HG03039 (cell line): ENCODE data around the gene CAMSAP2.

ENCODE experiments used
- ATAC-seq: cut with Tn5 transposase; IDR thresholded peaks from one replicate; pipeline ENCODE4 v1.9.1; 2021; ENCODE audit warnings: mild to moderate bottlenecking, moderate library complexity; ENCODE audit not compliant: unreplicated experiment

CAMSAP2 gene, protein sequence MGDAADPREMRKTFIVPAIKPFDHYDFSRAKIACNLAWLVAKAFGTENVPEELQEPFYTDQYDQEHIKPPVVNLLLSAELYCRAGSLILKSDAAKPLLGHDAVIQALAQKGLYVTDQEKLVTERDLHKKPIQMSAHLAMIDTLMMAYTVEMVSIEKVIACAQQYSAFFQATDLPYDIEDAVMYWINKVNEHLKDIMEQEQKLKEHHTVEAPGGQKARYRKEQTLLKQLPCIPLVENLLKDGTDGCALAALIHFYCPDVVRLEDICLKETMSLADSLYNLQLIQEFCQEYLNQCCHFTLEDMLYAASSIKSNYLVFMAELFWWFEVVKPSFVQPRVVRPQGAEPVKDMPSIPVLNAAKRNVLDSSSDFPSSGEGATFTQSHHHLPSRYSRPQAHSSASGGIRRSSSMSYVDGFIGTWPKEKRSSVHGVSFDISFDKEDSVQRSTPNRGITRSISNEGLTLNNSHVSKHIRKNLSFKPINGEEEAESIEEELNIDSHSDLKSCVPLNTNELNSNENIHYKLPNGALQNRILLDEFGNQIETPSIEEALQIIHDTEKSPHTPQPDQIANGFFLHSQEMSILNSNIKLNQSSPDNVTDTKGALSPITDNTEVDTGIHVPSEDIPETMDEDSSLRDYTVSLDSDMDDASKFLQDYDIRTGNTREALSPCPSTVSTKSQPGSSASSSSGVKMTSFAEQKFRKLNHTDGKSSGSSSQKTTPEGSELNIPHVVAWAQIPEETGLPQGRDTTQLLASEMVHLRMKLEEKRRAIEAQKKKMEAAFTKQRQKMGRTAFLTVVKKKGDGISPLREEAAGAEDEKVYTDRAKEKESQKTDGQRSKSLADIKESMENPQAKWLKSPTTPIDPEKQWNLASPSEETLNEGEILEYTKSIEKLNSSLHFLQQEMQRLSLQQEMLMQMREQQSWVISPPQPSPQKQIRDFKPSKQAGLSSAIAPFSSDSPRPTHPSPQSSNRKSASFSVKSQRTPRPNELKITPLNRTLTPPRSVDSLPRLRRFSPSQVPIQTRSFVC (N-terminal part only)

DNA sequence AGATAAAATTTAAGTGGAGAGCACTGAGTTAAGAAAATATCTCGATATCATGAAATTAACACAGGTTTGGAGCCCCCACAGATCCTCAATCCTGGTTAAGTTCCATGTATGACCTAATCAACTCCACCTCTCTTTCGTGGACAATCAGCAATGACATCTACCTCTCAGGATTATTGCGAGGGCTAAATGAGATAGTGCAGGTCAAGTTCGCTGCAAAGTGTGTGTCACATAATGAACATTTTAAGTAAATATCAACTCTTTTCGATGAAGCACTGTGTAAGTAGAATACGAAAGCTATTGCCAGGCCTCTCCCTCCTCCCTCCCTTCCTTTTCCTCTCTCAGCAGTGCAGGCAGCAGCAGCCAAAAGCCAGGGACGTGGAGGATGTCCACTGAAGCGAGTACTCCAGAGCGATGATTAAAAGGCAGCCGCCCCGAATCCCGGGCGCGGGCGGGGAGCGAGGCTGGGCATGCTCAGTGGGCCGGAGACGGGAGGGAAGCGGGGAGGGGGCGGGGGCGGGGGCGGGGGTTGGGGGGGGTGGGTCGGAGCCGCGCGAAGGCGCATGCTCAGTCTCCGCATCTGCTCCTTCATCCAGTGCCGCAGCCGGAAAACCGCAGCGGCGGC is at the start of gene CAMSAP2:
Gene CAMSAP2, plus strand, starts transcription at position 567 of the 622 bp plus-strand sequence. CDS start 935 bp downstream, outside the sequence.
- peak; percentile 46 for ATAC-seq

DNA sequence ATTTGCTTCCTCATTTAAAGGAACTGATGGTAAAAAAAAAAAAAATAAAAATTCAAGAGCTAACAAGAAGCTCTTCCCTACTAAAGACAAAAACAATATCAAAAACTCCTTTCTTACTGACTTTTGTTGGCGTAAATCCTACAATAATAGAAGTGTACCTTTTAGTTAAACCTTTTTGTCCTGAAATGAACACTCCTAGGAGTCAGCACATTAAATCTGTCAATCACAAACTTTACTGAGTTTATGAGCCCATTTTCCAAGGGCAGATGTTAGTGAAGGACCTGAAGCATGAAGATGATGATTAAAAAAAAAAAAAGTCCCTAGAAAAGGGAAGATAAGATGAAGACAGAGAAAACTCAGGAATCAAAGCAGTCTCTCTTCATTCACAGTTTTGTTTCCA is 46.4 kb upstream of the CAMSAP2 start:
- ATAC-seq, result no peak

DNA sequence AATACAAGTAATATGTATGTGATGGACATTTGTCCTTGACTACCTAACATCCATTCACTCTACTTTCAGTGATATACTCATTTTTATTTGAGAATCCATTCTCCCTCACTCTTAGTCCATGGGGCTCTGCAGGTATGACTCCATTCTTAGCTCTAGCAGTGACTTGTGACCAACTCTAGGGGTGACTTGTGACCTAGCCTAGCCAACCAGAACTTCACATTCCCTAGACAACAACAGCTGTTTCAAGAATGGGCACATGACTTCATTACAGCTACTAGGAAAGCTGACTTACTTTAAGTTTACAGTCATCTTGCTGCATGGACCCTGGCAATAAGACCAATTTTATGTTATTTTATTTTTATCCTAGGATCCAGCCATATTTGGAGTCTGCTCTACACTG is 45.4 kb upstream of the CAMSAP2 start:
- no peak for ATAC-seq

DNA sequence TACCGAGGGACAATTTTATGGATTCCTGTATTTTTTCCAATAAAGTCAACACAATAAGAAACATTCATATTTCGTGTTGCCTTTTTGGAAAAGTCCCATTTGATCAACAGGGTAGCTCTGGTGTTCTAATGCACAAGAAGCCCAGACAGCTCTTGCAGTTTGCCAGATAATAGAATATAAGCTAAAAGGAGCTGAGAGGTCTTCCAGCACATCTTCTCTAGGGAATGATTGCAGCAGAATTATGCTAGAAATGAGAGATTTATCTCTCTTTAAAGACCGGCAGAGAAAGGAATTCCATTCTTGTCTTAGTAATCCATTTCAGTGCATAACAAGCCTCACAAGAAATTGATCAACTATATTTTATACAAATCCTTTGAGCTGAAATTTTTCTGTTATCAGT is 44.0 kb upstream of the CAMSAP2 start:
- ATAC-seq, result no peak

DNA sequence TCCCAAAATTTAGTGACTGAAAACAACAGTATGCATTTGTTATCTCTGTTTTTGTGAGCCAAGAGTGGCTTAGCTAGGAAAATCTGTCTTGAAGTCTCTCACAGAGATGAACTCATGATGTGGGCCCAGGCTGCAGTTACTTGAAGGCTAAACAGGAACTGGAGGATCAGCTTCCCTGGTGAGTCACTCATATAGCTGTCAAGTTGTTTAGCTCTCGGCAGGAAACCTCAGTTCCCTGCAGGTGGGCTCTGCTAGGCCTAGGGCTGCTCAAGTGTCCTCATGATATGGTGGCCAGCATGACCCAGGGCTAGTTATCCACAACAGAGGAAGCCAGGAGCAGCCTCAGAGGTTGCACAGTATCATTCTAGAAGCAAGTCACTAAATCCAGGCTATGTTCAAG is 38.8 kb upstream of the CAMSAP2 start:
- ATAC-seq, result no peak

DNA sequence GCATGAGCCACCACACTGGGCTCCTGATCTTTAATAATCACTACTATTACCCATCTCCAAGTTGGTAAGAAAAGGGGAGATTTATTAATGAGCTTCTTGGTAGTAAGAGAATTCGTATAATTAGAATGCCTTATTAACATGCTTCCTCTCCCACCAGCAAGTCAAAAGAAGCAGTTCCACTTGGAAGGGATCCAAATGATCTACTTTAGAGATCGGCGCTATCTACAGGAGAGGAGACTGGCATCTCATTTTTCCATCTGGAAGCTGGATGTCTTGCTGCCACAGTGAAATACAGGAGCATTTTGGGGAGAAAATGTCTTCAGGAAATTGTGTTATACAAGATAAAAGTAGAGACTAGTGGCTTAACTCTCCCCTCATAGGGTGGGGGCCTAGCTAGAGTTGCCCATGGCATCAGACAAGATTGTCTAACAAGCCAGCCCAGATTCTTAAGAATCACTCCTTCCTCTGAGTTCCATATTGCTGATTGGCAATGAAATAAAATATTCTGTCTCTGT is 33.6 kb upstream of the CAMSAP2 start:
- ATAC-seq, result no peak

DNA sequence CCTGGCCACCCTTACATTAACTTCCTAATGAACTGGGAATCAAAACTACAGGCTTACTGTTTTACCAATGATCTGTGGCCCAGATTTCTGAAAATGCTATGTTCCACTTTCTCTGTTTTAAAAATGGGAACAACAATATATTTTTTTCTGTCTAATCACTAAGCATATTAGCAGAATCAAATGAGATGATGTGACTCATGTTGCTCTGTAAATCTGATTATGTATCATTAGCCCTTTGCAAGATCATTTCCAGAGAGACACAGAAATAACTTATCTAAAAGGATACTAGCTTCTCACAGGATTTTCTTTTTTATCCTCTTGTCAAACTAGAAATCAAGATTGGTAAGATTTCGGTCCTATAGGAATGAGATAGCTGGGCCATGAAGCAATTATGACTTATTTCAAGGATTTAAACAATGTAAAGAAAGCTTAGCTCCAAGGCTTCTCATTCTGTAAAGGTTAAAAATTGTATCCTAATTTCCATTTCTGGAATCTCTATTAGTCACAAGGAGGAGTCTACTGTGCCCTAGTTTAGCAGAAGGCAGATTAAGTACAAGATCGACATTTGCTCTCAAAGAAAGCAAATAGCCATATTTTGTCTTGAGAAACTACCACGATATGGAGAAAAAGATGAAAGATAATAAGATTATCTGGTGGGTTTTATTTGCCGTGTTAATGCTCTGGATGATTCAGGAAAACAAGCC is 32.4 kb upstream of the CAMSAP2 start:
- ATAC-seq, result no peak

DNA sequence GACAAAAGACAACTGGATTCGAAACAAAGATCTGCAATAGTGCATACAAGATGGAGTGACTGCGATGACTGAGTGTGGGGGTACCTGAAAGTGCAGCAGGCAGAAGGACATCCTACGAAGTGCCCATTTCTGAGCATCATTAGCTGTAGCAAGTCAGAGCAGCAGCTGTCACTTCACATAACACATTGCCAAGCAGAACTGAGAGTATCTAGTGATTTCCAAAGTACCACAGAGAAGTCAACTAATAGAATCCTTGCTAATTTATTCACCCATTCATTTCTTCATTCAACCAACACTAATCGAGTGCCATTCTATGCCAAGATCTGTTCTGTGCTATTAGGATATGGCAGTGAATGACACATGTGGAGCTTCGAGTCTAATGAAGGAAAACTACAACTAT is 31.6 kb upstream of the CAMSAP2 start:
- ATAC-seq, result no peak

DNA sequence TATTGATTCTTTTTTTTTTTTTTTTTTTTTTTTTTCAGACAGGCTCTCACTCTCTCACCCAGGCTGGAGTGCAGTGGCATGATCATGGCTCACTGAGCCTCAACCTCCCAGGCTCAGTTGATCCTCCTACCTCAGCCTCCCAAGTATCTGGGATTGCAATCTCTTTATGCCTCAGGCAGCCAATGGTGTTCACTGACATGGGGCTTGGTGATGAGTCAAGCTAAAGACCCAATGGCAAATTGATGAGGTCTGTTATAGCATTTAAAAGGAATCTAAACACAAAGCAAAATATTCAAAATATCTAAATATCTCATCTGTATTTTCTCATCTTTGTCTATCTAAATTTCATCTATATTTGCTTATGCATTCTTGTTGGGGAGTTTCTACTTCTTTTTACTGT is 30.5 kb upstream of the CAMSAP2 start:
- ATAC-seq, result no peak

DNA sequence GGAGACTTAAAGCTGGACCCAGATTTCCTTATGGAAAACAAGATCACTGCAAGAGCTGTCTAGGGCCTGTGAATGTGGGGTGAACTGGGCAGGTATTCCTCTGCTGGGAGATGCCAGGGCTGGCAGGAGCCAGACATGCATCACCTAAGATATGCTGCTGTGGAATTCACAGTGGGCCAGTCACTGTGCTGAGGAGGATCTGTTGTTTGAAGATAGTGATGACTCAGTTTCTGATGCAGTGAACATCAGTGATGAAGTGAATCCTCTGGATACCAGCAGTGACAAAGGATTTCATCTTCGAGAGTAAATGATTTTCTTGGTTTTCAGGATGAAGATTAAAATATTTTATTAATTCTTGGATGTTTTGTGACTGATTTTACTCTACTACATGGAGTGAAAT is 29.9 kb upstream of the CAMSAP2 start:
- ATAC-seq, result no peak

DNA sequence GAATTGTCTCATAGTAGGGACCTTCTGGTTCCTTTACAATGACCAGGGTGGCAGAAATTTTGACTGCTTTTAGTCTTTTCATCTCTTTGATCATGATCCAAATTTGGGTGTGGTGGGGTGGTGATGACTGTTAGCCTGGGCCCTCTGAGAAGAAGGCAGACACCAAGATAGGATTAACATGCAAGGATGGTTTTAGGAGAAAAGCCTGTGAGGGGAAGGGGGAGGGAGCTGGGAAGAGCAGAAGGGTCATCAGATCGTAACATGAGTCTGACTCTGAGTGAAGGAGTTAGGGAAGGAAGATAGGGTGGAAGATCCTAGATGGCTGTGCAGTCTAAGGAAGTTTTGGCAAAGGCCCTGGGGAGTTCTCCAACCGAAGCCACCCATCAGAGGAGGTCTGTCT is 28.5 kb upstream of the CAMSAP2 start:
- no peak for ATAC-seq

DNA sequence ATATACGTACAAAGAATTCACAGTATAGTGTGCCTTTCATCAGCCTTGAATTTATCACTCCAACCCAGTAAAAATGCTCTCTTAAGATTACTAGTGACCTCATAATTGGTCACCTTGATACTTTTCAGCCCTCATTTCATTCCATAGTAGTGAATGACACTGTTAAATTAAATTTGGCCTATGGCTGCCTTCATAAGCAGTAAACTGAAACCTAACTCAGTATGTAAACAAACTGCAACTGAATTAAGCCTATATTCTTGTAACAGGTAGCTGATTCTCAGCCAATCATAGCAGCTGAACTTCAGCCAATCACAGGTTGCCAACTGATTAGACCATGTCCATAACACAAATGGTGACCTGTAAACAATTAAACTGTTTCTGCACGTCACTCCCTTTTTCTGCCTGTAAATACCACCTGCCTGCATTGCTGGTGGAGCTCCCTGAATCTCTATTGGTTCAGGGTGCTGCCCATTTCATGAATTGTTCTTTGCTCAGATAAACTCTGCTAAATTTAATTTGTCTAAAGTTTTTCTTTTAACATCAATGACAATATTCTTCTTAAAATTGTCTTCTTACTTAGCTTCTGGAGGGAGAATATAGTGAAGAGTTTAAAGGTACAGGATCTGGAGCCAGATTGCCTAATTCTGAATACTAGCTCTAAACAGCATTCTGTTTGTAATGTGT is 24.0 kb upstream of the CAMSAP2 start:
- no peak for ATAC-seq

DNA sequence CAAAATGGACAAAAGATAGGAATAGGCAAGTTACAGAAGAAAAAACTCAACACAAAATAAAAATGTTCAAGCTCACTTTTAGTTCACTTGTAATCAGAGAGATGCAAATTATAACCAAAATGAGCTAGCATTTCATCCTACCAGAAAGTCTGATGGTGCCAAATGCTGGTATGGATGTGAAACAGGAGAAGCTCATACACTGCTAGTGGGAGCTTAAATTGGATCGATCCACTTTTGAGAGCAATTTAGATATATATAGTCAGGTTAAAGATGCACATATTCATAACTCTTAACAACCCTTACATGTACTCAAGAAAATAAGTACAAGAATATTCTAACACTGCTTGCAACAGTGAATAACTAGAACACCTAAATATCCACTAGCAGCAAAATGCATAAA is 18.5 kb upstream of the CAMSAP2 start:
- ATAC-seq, result no peak

DNA sequence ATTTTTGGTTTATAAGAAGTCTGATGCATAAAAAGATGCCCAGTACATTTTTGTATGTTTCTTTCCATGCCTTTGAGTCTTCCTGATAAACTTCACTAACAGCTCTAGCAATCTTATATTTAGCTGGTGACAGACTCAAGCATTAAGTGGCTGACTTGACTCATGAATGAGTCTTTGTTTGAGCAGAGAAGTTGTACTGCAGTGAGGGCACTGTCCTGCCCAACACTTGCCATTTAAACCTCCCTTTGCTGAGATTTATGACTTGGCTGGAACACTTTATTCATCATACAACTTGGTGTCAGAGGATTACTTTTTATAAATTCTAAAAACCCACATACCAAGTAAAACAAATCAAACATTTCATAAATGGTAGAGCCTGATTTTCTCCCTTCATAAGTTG is 14.6 kb upstream of the CAMSAP2 start:
- no peak for ATAC-seq

DNA sequence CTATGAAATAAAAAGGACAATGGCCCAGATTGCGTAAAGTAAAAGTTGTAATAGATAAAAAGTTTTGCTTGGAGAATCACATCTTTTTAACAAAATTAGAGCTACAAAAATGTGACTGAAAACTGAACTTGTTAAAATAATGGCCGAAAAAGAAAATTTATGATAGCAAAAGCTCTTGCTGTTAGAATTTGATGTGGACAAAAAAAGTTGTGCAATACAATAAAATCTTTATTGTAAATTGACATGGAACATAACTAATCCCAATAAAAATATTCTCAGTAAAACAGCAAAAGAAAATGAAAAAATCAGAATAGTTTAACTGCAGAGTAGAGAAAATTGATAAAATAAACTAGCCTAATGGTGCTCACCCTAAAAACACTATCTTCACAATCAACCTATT is 11.4 kb upstream of the CAMSAP2 start:
- no peak for ATAC-seq

DNA sequence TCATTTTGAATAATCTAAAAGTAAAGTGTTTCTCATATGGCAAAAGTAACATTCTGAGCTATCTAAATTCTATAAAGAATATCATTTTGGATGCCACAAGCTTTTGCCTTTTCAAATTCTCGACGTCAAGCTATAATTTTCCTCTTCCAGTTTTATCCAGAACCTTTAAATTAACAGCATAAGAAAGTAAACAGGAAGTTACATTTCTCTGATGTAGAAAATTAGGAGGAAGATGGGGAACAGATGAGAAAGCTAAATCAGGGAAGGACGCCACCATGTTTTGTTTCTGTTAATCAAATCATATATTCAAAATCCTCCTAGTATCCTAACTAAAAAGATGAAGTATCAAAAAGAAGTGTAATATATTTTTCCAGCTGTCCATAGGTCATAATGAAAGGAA is 8.8 kb upstream of the CAMSAP2 start:
- ATAC-seq, result no peak

DNA sequence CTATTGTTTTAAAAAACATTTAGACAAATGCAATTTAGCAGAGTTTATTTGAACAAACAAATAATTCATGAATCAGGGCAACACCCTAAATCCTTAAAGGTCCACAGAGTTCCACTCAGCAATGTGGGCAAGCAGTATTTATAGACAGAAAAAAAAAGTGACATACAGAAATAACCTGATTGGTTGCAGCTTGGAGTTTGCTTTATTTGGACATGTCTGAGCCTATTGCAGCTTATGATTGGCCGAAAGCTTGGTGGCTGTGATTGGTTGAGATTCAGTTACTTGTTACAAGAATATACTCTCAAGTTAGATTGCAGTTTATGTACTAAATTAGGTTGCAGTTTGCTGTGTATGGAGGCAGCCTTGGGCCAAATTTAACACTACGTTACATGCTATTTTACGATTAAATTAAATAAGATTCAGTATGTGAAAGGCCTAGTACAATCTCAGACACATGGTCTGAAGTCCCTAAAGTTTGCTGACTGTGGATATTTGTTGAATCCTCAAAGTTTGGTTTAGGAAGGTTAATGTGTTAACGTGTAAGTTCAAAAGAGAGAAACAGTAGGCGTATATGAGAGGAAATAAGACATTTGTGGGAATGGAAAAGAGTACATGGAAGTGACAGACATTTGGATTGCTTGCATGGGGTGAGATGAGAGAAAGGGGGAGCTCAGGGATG is 6.9 kb upstream of the CAMSAP2 start:
- ATAC-seq, result no peak

DNA sequence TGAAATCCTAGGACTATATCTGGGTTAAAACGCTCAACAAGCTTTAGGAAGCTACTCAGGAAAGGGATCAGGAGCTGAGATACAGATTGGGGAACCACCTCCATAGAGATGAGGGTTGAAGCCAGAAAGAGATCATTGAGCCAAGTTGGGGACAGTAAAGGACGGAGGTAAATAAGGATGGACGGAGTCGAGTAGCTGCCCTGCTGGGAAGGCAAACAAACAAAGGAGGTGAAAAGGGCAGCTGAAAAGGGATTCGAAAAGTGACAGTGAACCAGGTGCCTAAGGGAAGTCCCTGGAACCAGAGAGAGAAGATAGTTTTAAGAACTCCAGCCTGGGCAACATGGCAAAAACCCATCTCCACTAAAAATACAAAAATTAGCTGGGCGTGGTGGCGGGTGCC is 6.3 kb upstream of the CAMSAP2 start:
- ATAC-seq, result no peak

DNA sequence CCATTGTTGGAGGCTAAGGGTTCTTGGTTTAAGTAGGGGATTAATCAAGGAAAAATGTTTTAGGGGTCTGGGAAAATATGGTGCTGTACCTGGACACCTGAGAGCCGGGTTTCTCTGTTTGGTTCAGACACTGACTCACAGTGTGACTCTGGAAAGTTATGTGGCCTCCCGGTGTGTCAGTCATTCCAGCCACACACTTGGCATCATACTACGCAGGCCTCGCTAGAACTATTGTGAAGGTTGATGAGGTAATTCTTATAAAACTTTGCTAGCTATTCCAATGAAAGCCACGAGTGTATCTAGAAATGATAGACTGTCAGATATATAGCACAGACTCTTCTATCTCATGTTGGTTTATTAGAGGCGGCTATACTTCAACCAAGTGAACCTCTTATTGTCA is 4.8 kb upstream of the CAMSAP2 start:
- ATAC-seq, result no peak
